HG02981 (cell line): ENCODE data around the gene NR4A1.
A peak's percentile ranks its signal among the peaks of the same experiment; 100 is the strongest.

Source experiments
- ATAC-seq: cut with Tn5 transposase; IDR thresholded peaks from one replicate; pipeline ENCODE4 v1.9.1; 2021; ENCODE audit warnings: mild to moderate bottlenecking, moderate library complexity; ENCODE audit not compliant: unreplicated experiment

Gene NR4A1

GRCh38 chr12:52015532-52016041 lies 35.7 kb upstream of the NR4A1 start:
- no peak for ATAC-seq

GRCh38 chr12:52018433-52019112 lies 32.7 kb upstream of the NR4A1 start:
- ATAC-seq = no peak

- ATAC-seq = no peak
Observed at GRCh38 chr12:52019113-52019770, 32.0 kb upstream of the NR4A1 start.

GRCh38 chr12:52020539-52021336 lies 30.5 kb upstream of the NR4A1 start:
- ATAC-seq = peak; percentile 46

- no peak for ATAC-seq
Observed at GRCh38 chr12:52022841-52023181, 28.4 kb upstream of the NR4A1 start.

GRCh38 chr12:52023182-52023975 lies 27.9 kb upstream of the NR4A1 start:
- ATAC-seq = peak; percentile 39

GRCh38 chr12:52023976-52024688 lies 27.1 kb upstream of the NR4A1 start:
- ATAC-seq = peak; percentile 2

- no peak for ATAC-seq
Observed at GRCh38 chr12:52024845-52025230, 26.4 kb upstream of the NR4A1 start.

DNA sequence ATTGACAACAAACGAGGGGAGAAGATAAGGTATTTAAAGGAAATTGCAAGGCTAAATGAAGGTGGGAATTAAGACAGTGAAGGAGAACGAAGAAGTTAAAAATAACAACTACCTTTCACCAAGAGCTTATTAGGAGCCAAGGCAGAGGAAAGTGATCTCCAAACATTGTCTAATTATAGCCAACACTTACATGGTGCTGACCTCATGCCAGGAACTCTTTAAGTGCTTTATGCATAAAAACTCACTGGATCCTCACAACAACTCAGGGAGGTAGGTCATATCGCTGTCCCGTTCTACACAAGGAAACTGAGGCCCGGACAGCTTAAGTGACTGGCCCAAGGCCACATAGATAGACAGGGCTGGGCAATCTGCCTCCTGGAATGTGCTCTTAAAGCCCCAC lies 25.0 kb upstream of the NR4A1 start:
- ATAC-seq = no peak

GRCh38 chr12:52027085-52027843 lies 24.0 kb upstream of the NR4A1 start:
- no peak for ATAC-seq

GRCh38 chr12:52029685-52030084 lies 21.6 kb upstream of the NR4A1 start:
- no peak for ATAC-seq

- ATAC-seq = no peak
Observed at GRCh38 chr12:52032446-52032803, 18.8 kb upstream of the NR4A1 start.

- ATAC-seq = peak; percentile 93
Observed at GRCh38 chr12:52032804-52033445, 18.3 kb upstream of the NR4A1 start.

- ATAC-seq = no peak
Observed at GRCh38 chr12:52033446-52034140, 17.6 kb upstream of the NR4A1 start.

DNA sequence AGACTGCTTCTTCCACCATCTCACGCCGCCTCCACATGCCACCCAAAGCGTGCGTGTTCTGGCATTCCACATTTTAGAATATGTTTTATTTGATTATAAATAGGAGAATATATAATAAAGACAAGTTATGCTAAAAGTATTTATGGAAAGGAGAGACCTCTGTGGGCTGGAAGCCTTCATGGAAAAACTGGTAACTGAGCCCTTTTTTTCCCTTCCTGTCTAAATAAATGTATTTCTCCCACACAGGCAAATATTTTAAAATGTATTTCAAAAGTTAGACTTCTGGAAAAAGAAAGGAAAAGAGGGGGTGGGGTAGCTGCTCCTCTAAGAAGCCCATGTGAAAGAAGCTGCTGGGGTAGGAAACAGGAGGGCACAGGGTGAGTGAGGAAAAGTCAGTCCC lies 16.1 kb upstream of the NR4A1 start:
- ATAC-seq = no peak

DNA sequence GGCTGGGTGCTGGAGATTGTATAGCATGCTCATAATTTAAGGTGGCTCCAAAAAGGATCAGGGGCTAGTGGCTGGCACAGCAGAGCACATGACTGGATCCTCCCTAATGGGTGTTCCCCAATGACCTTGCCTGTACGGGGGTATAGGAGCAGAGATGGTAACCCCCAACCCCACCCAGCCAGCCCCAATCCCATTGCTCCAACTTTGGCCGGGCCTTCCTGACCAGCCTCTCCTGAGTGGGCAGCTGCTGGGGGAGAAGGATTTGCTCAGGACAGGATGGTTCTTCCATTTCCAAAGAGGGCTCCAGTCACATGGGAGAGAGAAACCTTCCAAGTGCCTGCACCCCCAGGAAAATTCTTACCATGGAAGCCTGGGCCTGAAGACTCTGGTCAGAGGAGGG lies 15.3 kb upstream of the NR4A1 start:
- no peak for ATAC-seq

DNA sequence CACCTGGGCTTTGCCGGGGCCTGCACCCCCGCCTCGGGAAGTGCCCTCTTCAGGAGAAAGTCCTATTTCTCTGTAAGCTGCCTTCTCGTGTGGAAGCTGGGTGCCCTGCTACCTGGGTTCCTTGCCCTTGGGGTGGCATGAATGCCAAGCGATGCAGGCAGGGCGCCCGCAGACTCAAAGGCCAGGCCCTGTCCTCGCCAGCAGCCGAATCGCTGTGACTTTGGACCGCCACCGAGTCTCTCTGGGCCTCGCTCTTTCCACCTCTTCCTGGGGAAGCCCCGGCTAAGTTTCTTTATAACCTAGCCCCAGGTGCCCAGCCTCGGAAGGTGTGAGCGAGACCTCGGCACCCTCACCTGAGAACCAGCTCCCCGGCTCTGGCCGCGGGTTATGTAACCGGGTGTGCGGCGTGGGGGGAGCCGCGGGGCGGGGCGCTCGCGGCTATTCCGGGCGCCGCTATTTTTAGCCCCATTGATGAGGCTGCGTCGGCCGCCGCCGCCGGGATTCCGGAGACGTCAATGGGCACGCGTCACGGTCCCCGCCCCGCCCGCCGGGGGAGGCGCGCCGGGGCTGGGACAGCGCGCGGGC lies 14.6 kb upstream of the NR4A1 start:
- peak; percentile 33 for ATAC-seq

GRCh38 chr12:52037248-52037861 lies 13.9 kb upstream of the NR4A1 start:
- ATAC-seq = no peak
